Body of pancreas (tissue), 4 donors: Measurements from ENCODE around the gene DDX21. TPM values are rescaled to one million over a fixed set of nuclear protein-coding genes. Genes with fewer than 3 reads are reported as not detected.

Experiments used
- ATAC-seq: fragments of 150-250 bp; one replicate; pipeline ENCODE4 v1.9.1; 2016
- DNase-seq, 4 donors: peaks; one replicate each; pipeline ENCODE4 v3.0.0-alpha.2; 2019
- H3K27ac ChIP-seq, 4 donors: fragments of 200-600 bp; sonication (generic); 1 replicate in 3 of 4; 2 replicates in 1 of 4; pipeline versions ENCODE4 v1.5.1 to v1.6.1; 2016 to 2019; ENCODE audit warnings: mild to moderate bottlenecking in 1 of 4, mixed read lengths in 1 of 4, moderate library complexity in 1 of 4
- H3K27me3 ChIP-seq, 2 donors: fragments of 200-600 bp; sonication (generic); one replicate each; pipeline ENCODE4 v1.6.0; 2016; ENCODE audit warnings: mild to moderate bottlenecking in 1 of 2
- H3K36me3 ChIP-seq, 2 donors: fragments of 200-600 bp; sonication (generic); replicated peaks in 1 of 2; 2 replicates each; pipeline ENCODE4 v1.5.1; 2016; ENCODE audit warnings: low read depth in 2 of 2; ENCODE audit not compliant: insufficient read depth in 1 of 2
- H3K4me1 ChIP-seq: fragments of 200-600 bp; sonication (generic); one replicate; pipeline ENCODE4 v1.6.0; 2016
- H3K4me3 ChIP-seq, 2 donors: fragments of 200-600 bp; sonication (generic); 1 replicate in 1 of 2; 2 replicates in 1 of 2; pipeline ENCODE4 v1.5.1; 2016 to 2019
- H3K9me3 ChIP-seq, 3 donors: fragments of 200-600 bp; sonication (generic); 1 replicate in 2 of 3; 2 replicates in 1 of 3; pipeline ENCODE4 v1.5.1; 2016
- CTCF ChIP-seq, 7 experiments: fragments of 450-650 bp in 4 of 7; fragments of 200-600 bp in 3 of 7; sonication (generic) in 3 of 7; IDR thresholded peaks; one replicate each; pipeline ENCODE4 v1.5.1; 2016 to 2019; ENCODE audit warnings: antibody characterized with exemption in 7 of 7
- POLR2A ChIP-seq, 3 donors: fragments of 450-650 bp; IDR thresholded peaks; one replicate each; pipeline ENCODE4 v1.6.1; 2016; ENCODE audit warnings: antibody characterized with exemption in 3 of 3, mild to moderate bottlenecking in 2 of 3
- WGBS, 2 donors: methylation state at CpG; one replicate each; pipeline ENCODE4 v1.1.5; 2017; 5-methylcytosine and 5-hydroxymethylcytosine counted together
- intact Hi-C: fragments of 100-400 bp; cut with DNase I; formaldehyde crosslinking; loops from one replicate; pipeline ENCODE4 v1.15.1; 2023
- total RNA-seq, 2 donors: library from RNA; depleted of rRNA; stranded (reverse); fragments of >200 nt; gene quantifications; one replicate each; pipeline ENCODE4 v1.1.0, GENCODE V29; 2016

Gene DDX21
- total RNA-seq, 2 donors from 2014 or later: 24.6 to 38.9 TPM

GRCh38 chr10:68989317-68989990 lies 33.5 kb downstream of the DDX21 start:
- H3K4me3 ChIP-seq: peak overlapping the region; percentile 85 to 95
- intact Hi-C loops: no loop called here
- TF ChIP-seq POLR2A (IDR thresholded peaks at IDR 0.05) (no peak), CTCF (IDR thresholded peaks at IDR 0.05) (no peak)
- 12 to 19% methylated on average over 14 to 22 of the region's 22 CpGs for WGBS, 2 donors
- H3K27me3 ChIP-seq: no peaks in the 10 kb centered on the region
- DNase-seq: no peak
- H3K4me1 ChIP-seq: peaks cover 42% of the 10 kb centered on the region
- ATAC-seq: no peak
- H3K9me3 ChIP-seq: no peaks in the 10 kb centered on the region
- H3K36me3 ChIP-seq: peaks cover 0 to 2% of the 10 kb centered on the region in 2 donors
- H3K27ac ChIP-seq: peak overlapping the region; percentile 42 to 91 (median 78)

GRCh38 chr10:68992636-68993440 lies 36.9 kb downstream of the DDX21 start:
- Histone ChIP-seq H3K9me3 (no peaks in the 10 kb centered on the region), H3K36me3 (no peaks in the 10 kb centered on the region), H3K4me3 (no peak overlapping the region), H3K27me3 (no peaks in the 10 kb centered on the region), H3K4me1 (peaks cover 36% of the 10 kb centered on the region), H3K27ac (peak overlapping the region in 2 of 4 donors; percentile 8 to 27)
- no peak for ATAC-seq
- DNase-seq: peak; percentile 23 to 46 (median 37)
- intact Hi-C loops: no loop called here
- 35 to 44% methylated on average over 2 of the region's 2 CpGs for WGBS, 2 donors
- TF ChIP-seq CTCF (IDR thresholded peaks at IDR 0.05): no peak
- no peak for TF ChIP-seq POLR2A (IDR thresholded peaks at IDR 0.05)

- Histone ChIP-seq H3K27me3 (no peaks in the 10 kb centered on the region), H3K36me3 (no peaks in the 10 kb centered on the region), H3K4me1 (peaks cover 16% of the 10 kb centered on the region), H3K4me3 (no peak overlapping the region), H3K27ac (no peak overlapping the region), H3K9me3 (no peaks in the 10 kb centered on the region)
- TF ChIP-seq POLR2A (IDR thresholded peaks at IDR 0.05) (no peak), CTCF (IDR thresholded peaks at IDR 0.05) (no peak)
- DNase-seq (no peak), ATAC-seq (no peak)
- whole genome bisulfite sequencing, 2 donors: 74 to 87% methylated on average over 3 of the region's 3 CpGs
- intact Hi-C loops: no loop called here
These were observed 41.2 kb downstream of the DDX21 start for GRCh38 chr10:68997211-68997610.

- no peak for DNase-seq
- Histone ChIP-seq H3K36me3 (peaks cover 0 to 3% of the 10 kb centered on the region in 2 donors), H3K27ac (no peak overlapping the region), H3K27me3 (no peaks in the 10 kb centered on the region), H3K4me3 (no peak overlapping the region), H3K9me3 (no peaks in the 10 kb centered on the region), H3K4me1 (no peaks in the 10 kb centered on the region)
- WGBS, 2 donors: 14 to 19% methylated on average over 1 of the region's 1 CpG
- peak in 5 of 7 experiments; percentile 9 to 43 (median 28) for TF ChIP-seq CTCF (IDR thresholded peaks at IDR 0.05)
- no peak for TF ChIP-seq POLR2A (IDR thresholded peaks at IDR 0.05)
- intact Hi-C loops: loop anchor here (10.0 kb wide), 1 partner anchor 90 kb away; no protein-coding TSS in a partner anchor
- ATAC-seq: no peak
These were observed 48.9 kb downstream of the DDX21 start for GRCh38 chr10:69004821-69005220.
